DOHH2 (cell line): ENCODE measurements around the gene PLCD4.

Experiments used
- H3F3A ChIP-seq: fragments of 200-600 bp; sonication (generic), shearing (Covaris generic); 2 replicates; pipeline ENCODE4 v1.6.0; 2016; ENCODE audit warnings: antibody characterized with exemption, mild to moderate bottlenecking; ENCODE audit not compliant: control insufficient read depth, insufficient read depth
- H3K27ac ChIP-seq: fragments of 200-600 bp; sonication (generic); 2 replicates; pipeline ENCODE4 v1.5.1; 2014; ENCODE audit warnings: low read depth, mild to moderate bottlenecking, low read length, moderate library complexity
- H3K27me3 ChIP-seq: fragments of 200-600 bp; sonication (generic); 2 replicates; pipeline ENCODE4 v1.6.1; 2014; ENCODE audit warnings: mild to moderate bottlenecking, low read length, mixed read lengths; ENCODE audit not compliant: control insufficient read depth
- H3K36me3 ChIP-seq: fragments of 200-600 bp; sonication (generic); 2 replicates; pipeline ENCODE4 v1.6.1; 2014; ENCODE audit warnings: mild to moderate bottlenecking, low read length, moderate library complexity, mixed read lengths; ENCODE audit not compliant: control insufficient read depth
- H3K4me1 ChIP-seq: fragments of 200-600 bp; sonication (generic); 2 replicates; pipeline ENCODE4 v1.6.1; 2014; ENCODE audit warnings: mild to moderate bottlenecking, low read length, mixed read lengths; ENCODE audit not compliant: control insufficient read depth
- H3K4me2 ChIP-seq: fragments of 200-600 bp; sonication (generic); 2 replicates; pipeline ENCODE4 v1.6.0; 2014; ENCODE audit warnings: mild to moderate bottlenecking, low read length, moderate library complexity
- H3K4me3 ChIP-seq: fragments of 200-600 bp; sonication (generic); 2 replicates; pipeline ENCODE4 v1.5.1; 2014; ENCODE audit warnings: mild to moderate bottlenecking, low read length, mixed read lengths
- H3K79me2 ChIP-seq: fragments of 200-600 bp; sonication (generic); 2 replicates; pipeline ENCODE4 v1.6.1; 2014; ENCODE audit warnings: mild to moderate bottlenecking, low read length, mixed read lengths; ENCODE audit not compliant: control insufficient read depth
- H3K9me2 ChIP-seq: fragments of 200-600 bp; sonication (generic); replicated peaks from 2 replicates; pipeline ENCODE4 v1.6.1; 2014; ENCODE audit warnings: mild to moderate bottlenecking, low read length, mixed read lengths; ENCODE audit not compliant: control insufficient read depth
- H3K9me3 ChIP-seq: fragments of 200-600 bp; sonication (generic); 2 replicates; pipeline ENCODE4 v1.6.1; 2014; ENCODE audit warnings: antibody characterized with exemption, low read length, mixed read lengths; ENCODE audit not compliant: control insufficient read depth, insufficient read depth
- H4K20me1 ChIP-seq: fragments of 200-600 bp; sonication (generic); 2 replicates; pipeline ENCODE4 v1.6.0; 2014; ENCODE audit warnings: low read depth, mild to moderate bottlenecking, antibody characterized with exemption, low read length, moderate library complexity; ENCODE audit not compliant: control insufficient read depth, insufficient read depth
- EZH2phosphoT487 ChIP-seq: fragments of 200-600 bp; sonication (generic); IDR thresholded peaks from 2 replicates; pipeline ENCODE4 v1.6.1; 2017; ENCODE audit warnings: borderline replicate concordance, mild to moderate bottlenecking, antibody characterized with exemption, low read length, moderate library complexity, mixed read lengths
- TF ChIP-seq, protein P1 (sequence below): fragments of 200-600 bp; sonication (generic); IDR thresholded peaks from one replicate; pipeline ENCODE4 v1.5.1; 2014; ENCODE audit warnings: antibody characterized with exemption, mild to moderate bottlenecking, low read depth, low read length; ENCODE audit not compliant: poor library complexity, severe bottlenecking

Gene PLCD4

DNA sequence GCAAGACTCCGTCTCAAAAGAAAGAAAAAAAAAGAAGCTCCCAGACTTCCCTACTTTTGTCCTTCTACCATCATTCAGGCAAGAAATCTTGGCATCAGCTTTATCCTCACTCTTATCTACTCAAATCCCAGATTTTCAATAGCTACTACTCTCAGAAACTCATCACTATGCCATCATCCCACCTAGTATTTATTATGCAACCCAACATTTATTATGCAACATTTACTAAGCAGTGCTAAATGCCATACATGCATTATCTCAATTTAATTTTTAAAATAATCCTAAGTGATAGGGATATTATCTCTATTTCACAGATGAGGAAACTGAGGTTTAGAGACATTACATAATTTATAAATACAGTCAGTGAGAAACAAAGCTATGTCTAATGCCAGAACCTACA is 43.6 kb upstream of the PLCD4 start:
- no peak for TF ChIP-seq EZH2phosphoT487
- TF ChIP-seq, protein P1, sequence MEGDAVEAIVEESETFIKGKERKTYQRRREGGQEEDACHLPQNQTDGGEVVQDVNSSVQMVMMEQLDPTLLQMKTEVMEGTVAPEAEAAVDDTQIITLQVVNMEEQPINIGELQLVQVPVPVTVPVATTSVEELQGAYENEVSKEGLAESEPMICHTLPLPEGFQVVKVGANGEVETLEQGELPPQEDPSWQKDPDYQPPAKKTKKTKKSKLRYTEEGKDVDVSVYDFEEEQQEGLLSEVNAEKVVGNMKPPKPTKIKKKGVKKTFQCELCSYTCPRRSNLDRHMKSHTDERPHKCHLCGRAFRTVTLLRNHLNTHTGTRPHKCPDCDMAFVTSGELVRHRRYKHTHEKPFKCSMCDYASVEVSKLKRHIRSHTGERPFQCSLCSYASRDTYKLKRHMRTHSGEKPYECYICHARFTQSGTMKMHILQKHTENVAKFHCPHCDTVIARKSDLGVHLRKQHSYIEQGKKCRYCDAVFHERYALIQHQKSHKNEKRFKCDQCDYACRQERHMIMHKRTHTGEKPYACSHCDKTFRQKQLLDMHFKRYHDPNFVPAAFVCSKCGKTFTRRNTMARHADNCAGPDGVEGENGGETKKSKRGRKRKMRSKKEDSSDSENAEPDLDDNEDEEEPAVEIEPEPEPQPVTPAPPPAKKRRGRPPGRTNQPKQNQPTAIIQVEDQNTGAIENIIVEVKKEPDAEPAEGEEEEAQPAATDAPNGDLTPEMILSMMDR, result no peak
- Histone ChIP-seq H4K20me1 (peaks cover 8% of the 10 kb centered on the region; the same call in 1 of the 2 replicates), H3K9me2 (no peaks in the 10 kb centered on the region), H3K9me3 (no peaks in the 10 kb centered on the region), H3K4me1 (peaks cover 20% of the 10 kb centered on the region), H3F3A (0 out of 2 replicates have a peak, but pooled peaks cover 3% of the 10 kb centered on the region), H3K4me3 (no peak overlapping the region), H3K79me2 (peaks cover 82% of the 10 kb centered on the region), H3K4me2 (no peak overlapping the region), H3K27ac (no peak overlapping the region), H3K27me3 (no peaks in the 10 kb centered on the region), H3K36me3 (peaks cover 86% of the 10 kb centered on the region)

DNA sequence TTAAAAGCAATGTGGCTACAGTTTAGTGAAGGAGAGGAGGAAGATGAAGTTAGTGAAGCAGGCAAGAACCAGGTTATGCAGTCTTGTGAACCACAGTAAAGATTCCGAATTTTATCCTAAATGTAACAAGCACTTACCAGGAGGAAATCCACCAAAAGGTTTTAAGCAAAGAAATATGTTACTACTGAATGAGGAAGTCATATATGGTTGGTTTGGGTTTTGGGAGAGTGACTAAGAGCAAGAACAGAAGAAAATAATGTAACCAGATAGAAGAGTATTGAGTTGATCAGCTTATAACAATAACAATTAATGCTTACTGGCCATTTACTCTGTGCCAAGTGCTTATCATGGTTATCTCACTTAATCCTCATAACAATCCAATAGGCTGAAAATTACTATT is 41.4 kb upstream of the PLCD4 start:
- Histone ChIP-seq H4K20me1 (peaks cover 10% of the 10 kb centered on the region; the same call in 1 of the 2 replicates), H3K9me3 (no peaks in the 10 kb centered on the region), H3K27ac (no peak overlapping the region), H3K36me3 (peaks cover 86% of the 10 kb centered on the region), H3F3A (0 out of 2 replicates have a peak, but pooled peaks cover 3% of the 10 kb centered on the region), H3K27me3 (no peaks in the 10 kb centered on the region), H3K4me3 (peak overlapping the region; percentile 83), H3K9me2 (no peaks in the 10 kb centered on the region), H3K4me2 (peak overlapping the region; percentile 73), H3K4me1 (peaks cover 32% of the 10 kb centered on the region), H3K79me2 (peaks cover 91% of the 10 kb centered on the region)
- TF ChIP-seq, protein P1, result no peak
- no peak for TF ChIP-seq EZH2phosphoT487

DNA sequence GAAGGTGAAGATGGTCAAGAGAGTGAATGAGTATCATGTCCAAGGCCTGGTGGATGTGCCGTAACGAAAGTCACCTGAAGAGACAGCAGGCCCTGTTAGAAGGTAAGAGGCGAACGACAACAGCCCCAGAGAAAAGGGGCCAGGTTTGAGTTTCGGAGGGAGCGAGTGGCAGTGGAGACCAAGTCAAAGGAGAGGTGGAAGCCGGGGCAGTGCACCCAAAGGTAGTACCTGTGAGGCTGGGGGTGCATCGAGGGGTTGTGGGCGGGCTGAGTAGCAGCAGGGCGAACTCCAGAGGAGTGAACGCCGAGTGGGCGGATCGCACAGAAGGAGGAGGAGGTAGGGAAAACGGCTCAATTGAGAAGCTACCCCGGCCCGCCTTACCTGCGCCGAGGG is 39.9 kb upstream of the PLCD4 start:
- peaks cover 86% of the 10 kb centered on the region for H3K36me3 ChIP-seq
- peaks cover 10% of the 10 kb centered on the region; the same call in 1 of the 2 replicates for H4K20me1 ChIP-seq
- H3F3A ChIP-seq, result no peaks in the 10 kb centered on the region
- H3K4me3 ChIP-seq, result peak overlapping the region; percentile 83
- no peaks in the 10 kb centered on the region for H3K9me3 ChIP-seq
- no peaks in the 10 kb centered on the region for H3K27me3 ChIP-seq
- TF ChIP-seq, protein P1, result no peak
- TF ChIP-seq EZH2phosphoT487, result no peak
- no peaks in the 10 kb centered on the region for H3K9me2 ChIP-seq
- H3K4me2 ChIP-seq, result peak overlapping the region; percentile 73
- peaks cover 95% of the 10 kb centered on the region for H3K79me2 ChIP-seq
- peak overlapping the region; percentile 83 for H3K27ac ChIP-seq
- peaks cover 35% of the 10 kb centered on the region for H3K4me1 ChIP-seq
